SJSA1 (cell line): ENCODE data around the gene SRXN1. TPM values are rescaled to one million over a fixed set of nuclear protein-coding genes. Genes with fewer than 3 reads are reported as not detected.
A peak's percentile ranks its signal among the peaks of the same experiment; 100 is the strongest.

ENCODE experiments used
- DNase-seq, 2 experiments: peaks; one replicate each; pipeline ENCODE4 v3.0.0-alpha.2; 2015 to 2020; ENCODE audit warnings: low spot score in 2 of 2, low read depth in 1 of 2
- H3K27ac ChIP-seq: fragments of 250-450 bp; sonication (Bioruptor Pico); 2 replicates; pipeline ENCODE4 v1.5.1; 2020; ENCODE audit warnings: mild to moderate bottlenecking, moderate library complexity
- H3K27me3 ChIP-seq: fragments of 250-450 bp; sonication (Bioruptor Pico); replicated peaks from 2 replicates; pipeline ENCODE4 v1.5.1; 2020; ENCODE audit warnings: mild to moderate bottlenecking, moderate library complexity
- H3K36me3 ChIP-seq: fragments of 250-450 bp; sonication (Bioruptor Pico); 2 replicates; pipeline ENCODE4 v1.5.1; 2020; ENCODE audit warnings: mild to moderate bottlenecking
- H3K4me1 ChIP-seq: fragments of 250-450 bp; sonication (Bioruptor Pico); replicated peaks from 2 replicates; pipeline ENCODE4 v1.6.1; 2021; ENCODE audit warnings: mild to moderate bottlenecking
- H3K4me3 ChIP-seq: fragments of 250-450 bp; sonication (Bioruptor Pico); 2 replicates; pipeline ENCODE4 v1.5.1; 2020; ENCODE audit warnings: mild to moderate bottlenecking
- H3K9me3 ChIP-seq: fragments of 250-450 bp; sonication (Bioruptor Pico); replicated peaks from 2 replicates; pipeline ENCODE4 v1.5.1; 2020; ENCODE audit warnings: mild to moderate bottlenecking
- total RNA-seq: library from RNA; depleted of rRNA; stranded (reverse); fragments of >200 nt; shearing (Covaris generic); gene quantifications from 2 replicates; pipeline ENCODE4 v1.2.3, GENCODE V29; 2014

Gene SRXN1
- total RNA-seq, 1 experiment from 2014 or later: 54.7 TPM

DNA sequence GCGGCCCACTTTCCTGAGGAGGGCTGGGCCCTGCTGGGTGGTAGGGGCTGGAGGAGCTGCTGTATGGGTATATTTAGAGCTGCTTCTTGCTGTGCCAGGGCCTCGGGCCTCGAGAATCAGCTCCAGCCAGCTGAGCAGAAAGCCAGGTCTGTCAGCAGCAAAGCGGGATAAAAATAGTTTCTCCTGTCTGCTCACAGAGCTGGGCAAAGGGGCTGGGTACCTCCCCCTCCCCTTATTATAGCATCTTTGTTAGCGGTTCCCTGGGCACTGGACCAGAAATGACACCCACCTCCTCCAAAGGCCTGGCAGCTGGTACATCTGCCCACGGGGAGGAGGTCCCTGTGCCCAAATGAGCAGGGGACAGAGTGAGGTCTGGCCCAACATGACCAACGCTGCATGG lies 16.6 kb upstream of the SRXN1 start:
- Histone ChIP-seq H3K4me1 (no peaks in the 10 kb centered on the region), H3K36me3 (no peaks in the 10 kb centered on the region), H3K27ac (no peak overlapping the region), H3K4me3 (no peak overlapping the region), H3K9me3 (no peaks in the 10 kb centered on the region), H3K27me3 (peaks cover 47% of the 10 kb centered on the region)
- no peak for DNase-seq

DNA sequence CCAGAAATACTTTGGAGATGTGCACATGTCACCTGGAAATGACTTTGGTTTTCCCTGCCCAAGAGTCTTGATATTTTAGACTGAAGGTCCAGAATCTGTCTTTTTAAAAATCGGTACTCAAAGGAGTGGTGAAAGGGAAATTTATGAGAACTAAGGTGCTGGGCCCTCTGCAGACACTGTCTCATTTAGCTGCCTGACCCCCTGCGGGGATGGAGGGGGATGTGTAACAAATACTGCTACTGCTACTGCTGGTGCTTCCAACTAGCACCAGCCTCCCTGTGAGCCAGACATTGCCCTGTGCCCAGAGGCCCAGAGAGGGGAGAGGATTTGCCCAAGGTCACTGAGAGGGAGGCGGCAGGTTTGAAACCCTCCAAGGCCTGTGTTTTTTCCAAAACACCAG lies 15.6 kb upstream of the SRXN1 start:
- Histone ChIP-seq H3K9me3 (no peaks in the 10 kb centered on the region), H3K27me3 (peaks cover 46% of the 10 kb centered on the region), H3K27ac (no peak overlapping the region), H3K4me3 (no peak overlapping the region), H3K36me3 (no peaks in the 10 kb centered on the region), H3K4me1 (no peaks in the 10 kb centered on the region)
- DNase-seq: no peak

DNA sequence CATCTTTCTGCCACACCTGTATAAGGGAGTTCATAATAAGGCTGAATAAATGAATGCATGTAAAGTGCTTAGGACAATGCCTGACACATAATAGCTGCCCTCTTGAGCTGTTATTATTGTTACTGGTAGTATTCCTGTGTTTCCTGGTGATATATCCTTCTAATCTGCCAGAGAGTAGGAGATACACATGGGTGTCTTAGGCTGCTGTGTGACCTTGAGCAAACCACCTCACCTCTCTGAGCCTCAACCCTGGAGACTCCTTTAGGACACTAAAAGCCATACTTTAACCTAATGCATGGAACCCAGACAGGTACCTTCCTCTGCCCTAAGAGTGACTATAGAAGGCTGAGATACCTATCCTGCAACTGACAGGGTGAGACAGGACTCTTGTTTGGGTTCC lies 15.1 kb upstream of the SRXN1 start:
- H3K4me3 ChIP-seq: no peak overlapping the region
- no peak overlapping the region for H3K27ac ChIP-seq
- no peaks in the 10 kb centered on the region for H3K36me3 ChIP-seq
- H3K4me1 ChIP-seq: no peaks in the 10 kb centered on the region
- DNase-seq: no peak
- peaks cover 46% of the 10 kb centered on the region for H3K27me3 ChIP-seq
- H3K9me3 ChIP-seq: no peaks in the 10 kb centered on the region; the same call in 1 of the 2 replicates

DNA sequence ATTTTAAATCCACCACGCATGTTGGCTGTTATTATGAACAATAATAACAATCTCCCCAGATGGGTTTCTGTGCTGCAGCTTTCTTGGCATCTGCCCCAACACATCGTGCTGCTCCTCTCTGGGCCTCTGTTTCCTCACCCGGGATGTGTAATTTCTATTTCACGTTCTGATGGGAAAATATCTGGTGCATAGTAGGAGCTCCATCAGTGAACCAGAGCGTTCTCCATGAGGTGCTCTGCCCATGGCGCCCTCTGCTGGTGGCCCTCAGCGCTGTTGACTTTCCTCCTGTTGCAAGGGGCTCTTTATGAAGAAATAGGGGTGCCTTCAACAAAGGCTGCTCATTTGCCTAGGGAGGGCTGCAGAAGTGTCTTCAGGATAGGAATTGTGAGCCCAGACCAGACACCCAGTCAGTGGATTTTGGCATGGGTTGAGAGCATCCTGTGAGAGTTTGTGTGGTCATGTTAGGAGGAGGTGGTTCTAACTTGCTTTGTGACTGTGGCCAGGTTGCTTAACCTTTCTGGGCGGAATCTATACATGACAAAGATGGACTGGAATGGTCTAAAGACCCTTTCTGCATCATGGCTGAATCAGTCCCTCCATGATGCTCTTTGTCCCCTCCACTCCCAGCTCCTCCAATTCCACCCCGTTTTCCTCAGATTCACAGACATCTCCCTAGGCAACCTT lies 14.5 kb upstream of the SRXN1 start:
- Histone ChIP-seq H3K4me1 (no peaks in the 10 kb centered on the region), H3K4me3 (no peak overlapping the region), H3K36me3 (no peaks in the 10 kb centered on the region), H3K9me3 (no peaks in the 10 kb centered on the region; the same call in 1 of the 2 replicates), H3K27me3 (peaks cover 48% of the 10 kb centered on the region), H3K27ac (no peak overlapping the region)
- DNase-seq: peak in 1 of 2 experiments; percentile 28

DNA sequence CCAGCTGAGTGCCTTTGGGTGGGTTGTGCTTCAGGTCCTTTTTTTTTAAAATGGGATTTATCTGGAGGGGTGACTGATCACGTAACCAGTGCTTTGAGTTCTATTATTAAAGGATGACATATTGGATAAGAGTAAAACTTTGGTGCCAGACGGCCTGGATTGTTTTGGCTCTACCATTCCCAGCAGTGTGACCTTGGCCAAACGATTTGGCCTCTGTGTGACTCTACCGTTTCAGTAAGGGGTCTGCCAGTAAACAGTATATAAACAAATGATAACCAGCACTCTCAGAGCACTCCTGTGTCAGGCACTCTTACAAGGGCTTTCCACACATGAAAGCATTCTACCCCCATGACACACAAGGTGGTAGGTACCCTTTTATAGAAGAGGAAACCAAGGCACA lies 13.9 kb upstream of the SRXN1 start:
- no peak for DNase-seq
- Histone ChIP-seq H3K27me3 (peaks cover 50% of the 10 kb centered on the region), H3K27ac (no peak overlapping the region), H3K9me3 (no peaks in the 10 kb centered on the region; the same call in 1 of the 2 replicates), H3K36me3 (no peaks in the 10 kb centered on the region), H3K4me3 (no peak overlapping the region), H3K4me1 (no peaks in the 10 kb centered on the region)

DNA sequence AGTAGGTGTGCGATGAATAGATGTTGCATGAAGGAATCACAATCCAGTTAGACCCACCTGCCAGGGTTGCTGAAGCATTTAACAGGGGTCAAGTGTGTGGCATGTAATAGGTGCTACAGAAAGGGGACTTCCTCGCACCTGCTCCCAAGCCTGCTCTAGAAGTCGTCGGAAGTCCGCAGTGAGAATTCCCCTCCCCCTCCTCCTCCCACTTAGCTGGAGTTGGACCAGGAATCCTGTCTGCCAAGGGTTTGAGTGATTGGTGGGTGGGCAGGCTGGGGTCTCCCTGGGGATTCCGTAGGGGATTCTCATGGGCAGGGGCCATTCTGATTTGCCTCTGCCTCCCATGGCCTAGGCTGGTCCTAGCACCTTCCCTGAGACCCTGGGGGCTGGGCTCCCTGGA lies 12.3 kb upstream of the SRXN1 start:
- Histone ChIP-seq H3K36me3 (no peaks in the 10 kb centered on the region), H3K4me3 (no peak overlapping the region), H3K27me3 (peaks cover 53% of the 10 kb centered on the region), H3K27ac (no peak overlapping the region), H3K4me1 (no peaks in the 10 kb centered on the region), H3K9me3 (no peaks in the 10 kb centered on the region; the same call in 1 of the 2 replicates)
- DNase-seq: no peak

DNA sequence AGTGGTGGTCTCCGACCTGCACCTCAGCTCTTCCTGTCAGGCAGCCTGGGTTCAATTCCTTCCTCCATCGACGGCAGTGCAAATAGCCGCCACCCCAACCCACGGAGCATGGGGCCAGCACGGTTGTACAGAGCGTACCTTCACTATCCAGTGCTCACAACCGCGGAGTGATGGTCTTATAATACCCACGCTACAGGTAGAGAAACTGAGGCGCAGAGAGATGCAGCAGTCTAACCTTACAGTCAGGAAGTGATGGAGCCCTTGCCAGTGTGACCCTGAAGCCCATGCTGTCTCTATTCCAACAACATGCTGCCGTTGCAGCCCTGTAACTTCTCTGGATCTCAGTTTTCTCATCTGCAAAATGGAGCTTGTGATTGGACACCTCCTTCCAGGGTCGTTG lies 11.6 kb upstream of the SRXN1 start:
- Histone ChIP-seq H3K4me1 (no peaks in the 10 kb centered on the region), H3K36me3 (no peaks in the 10 kb centered on the region), H3K4me3 (no peak overlapping the region), H3K27ac (no peak overlapping the region), H3K27me3 (peaks cover 53% of the 10 kb centered on the region), H3K9me3 (no peaks in the 10 kb centered on the region; the same call in 1 of the 2 replicates)
- DNase-seq: no peak

DNA sequence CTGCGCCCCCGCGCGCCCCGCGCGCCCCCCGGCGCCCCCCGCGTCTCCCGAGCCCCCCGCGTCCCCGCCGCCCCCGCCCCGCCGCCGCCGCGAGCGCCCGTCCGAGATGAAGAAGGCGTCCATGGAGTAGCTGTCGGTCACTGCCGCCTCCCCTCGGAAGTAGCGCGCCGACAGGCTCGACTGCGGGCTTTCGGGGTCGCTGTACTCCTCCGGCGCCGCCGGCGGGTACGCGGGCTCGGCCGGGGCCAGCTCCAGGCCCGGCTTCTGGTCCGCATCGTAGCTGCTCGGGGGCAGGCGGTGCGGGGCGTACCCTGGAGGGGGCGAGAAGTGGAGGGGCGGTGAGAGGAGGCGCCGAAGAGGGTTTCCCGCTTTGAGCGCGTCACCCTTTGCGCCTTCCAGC lies 11.2 kb upstream of the SRXN1 start:
- no peaks in the 10 kb centered on the region; the same call in 1 of the 2 replicates for H3K9me3 ChIP-seq
- DNase-seq: no peak
- H3K4me1 ChIP-seq: no peaks in the 10 kb centered on the region
- H3K4me3 ChIP-seq: no peak overlapping the region
- no peaks in the 10 kb centered on the region for H3K36me3 ChIP-seq
- peaks cover 53% of the 10 kb centered on the region for H3K27me3 ChIP-seq
- H3K27ac ChIP-seq: no peak overlapping the region

DNA sequence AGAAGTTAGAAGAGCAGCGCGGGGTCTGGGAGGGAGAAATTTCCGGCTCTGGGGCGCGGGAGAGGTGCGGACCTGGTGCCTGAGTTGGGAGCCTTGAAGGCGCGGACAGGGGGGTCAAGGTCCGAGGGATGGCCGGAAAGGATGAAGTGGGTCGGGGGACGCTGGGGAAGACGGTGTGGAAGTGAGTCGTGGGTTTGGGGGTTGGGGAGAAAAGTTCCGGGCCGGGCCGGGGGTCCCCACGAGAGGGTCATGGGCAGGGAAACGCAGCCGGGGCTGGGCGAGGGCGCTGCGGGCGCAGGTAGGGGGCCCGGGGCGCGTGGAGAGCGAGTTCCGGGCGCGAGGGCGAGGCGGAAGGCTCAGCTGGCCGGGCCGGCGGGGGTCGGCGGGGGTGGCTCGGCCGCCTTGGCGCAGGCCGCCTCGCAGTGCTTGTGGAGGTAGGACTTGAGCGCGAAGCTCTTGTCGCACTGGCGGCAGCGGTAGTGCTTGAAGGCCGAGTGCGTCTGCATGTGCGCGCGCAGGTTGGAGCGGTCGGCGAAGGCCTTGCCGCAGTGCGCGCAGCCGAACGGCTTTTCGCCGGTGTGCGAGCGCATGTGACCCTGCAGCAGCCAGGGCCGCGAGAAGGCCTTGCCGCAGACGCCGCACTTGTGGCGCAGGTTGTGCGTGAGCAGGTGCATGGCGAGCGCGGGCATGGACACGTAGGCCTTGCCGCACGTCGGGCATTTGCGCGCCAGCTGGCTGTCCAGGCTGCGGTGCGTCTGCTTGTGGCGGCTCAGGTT lies 10.5 kb upstream of the SRXN1 start:
- H3K4me1 ChIP-seq: peaks cover 6% of the 10 kb centered on the region; the same call in 1 of the 2 replicates
- no peak overlapping the region for H3K4me3 ChIP-seq
- H3K36me3 ChIP-seq: no peaks in the 10 kb centered on the region
- H3K9me3 ChIP-seq: no peaks in the 10 kb centered on the region; the same call in 1 of the 2 replicates
- no peak overlapping the region for H3K27ac ChIP-seq
- peaks cover 53% of the 10 kb centered on the region for H3K27me3 ChIP-seq
- DNase-seq: no peak

DNA sequence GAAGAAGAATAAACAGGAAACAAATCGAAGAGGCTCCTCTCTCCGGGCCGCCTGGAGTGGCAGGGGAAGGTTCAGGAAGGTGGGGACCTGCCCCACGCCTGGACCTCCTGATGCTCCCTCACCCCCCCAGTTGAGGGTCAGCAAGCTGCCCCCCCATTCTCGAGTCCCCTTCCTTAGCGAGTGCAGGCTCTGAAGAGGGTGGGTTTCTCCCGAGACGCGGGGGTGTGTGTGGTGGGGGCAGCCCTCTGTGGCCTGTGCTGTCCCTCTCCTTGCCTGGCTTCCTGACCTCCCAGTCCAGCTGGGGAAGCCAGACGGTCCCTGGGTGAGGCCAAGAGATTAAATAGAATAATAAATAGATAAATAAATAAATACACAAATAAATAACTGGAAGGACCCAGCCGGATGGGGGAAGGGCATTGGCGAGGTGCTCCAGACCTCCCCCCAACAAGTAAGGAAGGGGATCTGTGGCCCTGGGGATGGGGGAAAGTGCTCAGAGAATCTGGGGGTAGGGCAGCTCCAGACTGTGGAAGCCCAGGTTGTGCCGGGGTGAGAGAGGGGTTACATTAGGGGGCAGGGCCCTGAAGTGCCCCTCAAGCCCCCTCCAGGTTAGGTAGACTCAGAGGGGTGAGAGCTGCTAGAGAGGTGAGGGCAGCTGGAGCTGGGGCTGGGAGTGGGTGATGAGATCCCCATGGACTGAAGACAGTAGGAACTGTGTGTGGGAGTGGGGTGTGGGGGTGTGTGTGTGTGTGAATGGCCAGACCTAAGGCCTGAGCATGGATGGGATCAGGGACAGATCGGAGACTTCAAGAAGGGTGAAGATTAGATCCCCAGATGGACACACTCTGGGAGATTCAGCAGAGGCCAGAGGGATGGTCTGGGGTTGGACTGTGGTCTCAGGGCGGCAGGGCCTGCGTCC lies 9.5 kb upstream of the SRXN1 start:
- Histone ChIP-seq H3K27me3 (peaks cover 46% of the 10 kb centered on the region), H3K27ac (no peak overlapping the region), H3K4me1 (peaks cover 8% of the 10 kb centered on the region; the same call in 1 of the 2 replicates), H3K4me3 (no peak overlapping the region), H3K9me3 (no peaks in the 10 kb centered on the region; the same call in 1 of the 2 replicates), H3K36me3 (no peaks in the 10 kb centered on the region)
- no peak for DNase-seq

DNA sequence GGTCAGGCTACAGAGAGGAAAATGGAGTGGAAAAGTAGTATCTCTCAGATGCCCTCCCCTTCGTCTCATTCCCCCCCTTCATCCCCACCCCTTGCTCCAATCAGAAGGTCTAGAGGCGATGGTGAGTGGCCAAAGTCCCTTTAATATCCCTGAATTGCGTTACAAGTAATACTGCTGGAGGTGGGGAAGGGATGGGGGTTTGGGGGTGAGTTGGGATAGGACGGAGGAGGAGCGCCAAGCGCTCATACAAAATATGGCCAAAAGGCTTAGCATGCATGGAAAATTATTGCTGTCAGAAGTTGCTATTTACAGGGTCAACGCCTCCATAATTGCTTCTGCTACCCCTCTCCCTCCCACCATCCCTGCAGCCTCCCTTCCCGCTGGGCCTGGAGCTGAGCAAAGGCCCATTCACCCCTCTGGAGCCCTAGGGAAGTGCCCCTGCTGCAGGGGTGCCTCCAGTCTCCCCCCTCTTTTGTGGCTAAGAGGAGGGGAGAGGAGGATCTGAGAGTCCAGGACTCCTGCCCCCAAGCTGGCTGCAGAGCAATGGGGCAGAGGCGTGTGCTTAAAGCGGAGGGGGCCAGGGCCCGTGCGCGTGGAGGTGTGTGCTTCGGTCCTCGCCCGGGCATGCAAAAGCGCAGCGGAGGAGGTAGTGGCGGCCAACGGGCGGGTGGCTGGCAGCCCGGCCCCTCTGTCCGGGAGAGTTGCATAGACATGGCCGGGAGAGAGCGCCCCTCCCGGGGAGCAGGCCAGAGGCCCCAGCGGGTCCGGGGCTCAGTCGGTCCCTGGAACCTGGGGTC lies 8.7 kb upstream of the SRXN1 start:
- peaks cover 39% of the 10 kb centered on the region for H3K27me3 ChIP-seq
- H3K9me3 ChIP-seq: no peaks in the 10 kb centered on the region; the same call in 1 of the 2 replicates
- H3K27ac ChIP-seq: no peak overlapping the region
- H3K4me1 ChIP-seq: peaks cover 8% of the 10 kb centered on the region; the same call in 1 of the 2 replicates
- no peak overlapping the region for H3K4me3 ChIP-seq
- no peaks in the 10 kb centered on the region for H3K36me3 ChIP-seq
- no peak for DNase-seq

DNA sequence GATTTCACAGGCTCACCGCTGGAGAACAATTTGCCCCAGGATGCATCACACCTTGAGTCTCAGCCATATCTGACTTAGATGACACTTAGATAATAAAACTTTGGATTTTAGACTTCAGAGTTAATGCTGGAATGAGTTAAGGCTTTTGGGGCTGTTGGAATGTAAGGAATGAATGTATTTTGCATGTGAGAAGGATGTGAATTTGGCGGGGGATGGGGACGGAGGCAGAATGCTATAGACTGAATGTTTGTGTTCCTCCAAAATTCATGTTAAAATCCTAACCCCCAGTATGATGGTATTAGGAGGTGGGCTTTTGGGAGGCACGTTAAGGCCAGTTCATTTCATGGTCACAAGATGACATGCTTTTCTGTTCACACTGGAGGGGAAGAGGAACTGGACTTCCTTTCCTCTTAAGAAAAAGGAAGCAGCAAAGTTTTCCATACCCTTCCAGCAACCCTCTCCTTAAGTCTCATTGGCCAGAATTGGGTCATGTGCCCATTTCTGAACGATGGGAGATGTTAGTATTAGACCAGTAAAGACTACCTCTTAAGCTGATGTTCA lies 5.8 kb upstream of the SRXN1 start:
- peaks cover 9% of the 10 kb centered on the region for H3K4me1 ChIP-seq
- no peak overlapping the region for H3K27ac ChIP-seq
- H3K27me3 ChIP-seq: peaks cover 24% of the 10 kb centered on the region
- H3K4me3 ChIP-seq: no peak overlapping the region
- DNase-seq: no peak
- H3K36me3 ChIP-seq: no peaks in the 10 kb centered on the region
- no peaks in the 10 kb centered on the region; the same call in 1 of the 2 replicates for H3K9me3 ChIP-seq
